ENCODE results near the gene OR10A3. TPM values are rescaled to one million over a fixed set of nuclear protein-coding genes. Genes with fewer than 3 reads are reported as not detected.
A peak's percentile ranks its signal among the peaks of the same experiment; 100 is the strongest.

Gene OR10A3
- polyA plus RNA-seq, 1 donor from 2014 or later, result not detected

GRCh38 chr11:7892059-7892699 lies 49.3 kb downstream of the OR10A3 start:
- TF ChIP-seq REST (IDR thresholded peaks at IDR 0.05; ENCODE audit: borderline replicate concordance) (no peak), TAF1 (IDR thresholded peaks at IDR 0.05; ENCODE audit: low read depth) (no peak), CTCF (IDR thresholded peaks at IDR 0.05; ENCODE audit: poor library complexity, severe bottlenecking) (no peak), EZH2 (IDR thresholded peaks at IDR 0.05; ENCODE audit: borderline replicate concordance, insufficient read depth, low read length, poor library complexity, severe bottlenecking) (no peak), SMC3 (conservative IDR thresholded peaks at IDR 0.05; ENCODE audit: poor library complexity) (no peak), POLR2AphosphoS5 (IDR thresholded peaks at IDR 0.05) (no peak), EP300 (conservative IDR thresholded peaks at IDR 0.05; ENCODE audit: poor library complexity, severe bottlenecking) (no peak), MXI1 (conservative IDR thresholded peaks at IDR 0.05; ENCODE audit: poor library complexity, severe bottlenecking) (no peak), RAD21 (conservative IDR thresholded peaks at IDR 0.05) (no peak)
- no peak overlapping the region for H3K4me2 ChIP-seq (ENCODE audit: low read length)
- H3K27ac ChIP-seq (ENCODE audit: low read length), result no peak overlapping the region
- H3K27me3 ChIP-seq (ENCODE audit: insufficient read depth, low read depth, low read length), result no peaks in the 10 kb centered on the region
- H3K79me2 ChIP-seq (replicated peaks; ENCODE audit: insufficient read depth, low read length), result no peaks in the 10 kb centered on the region
- no peak overlapping the region for H2AFZ ChIP-seq (ENCODE audit: low read depth, low read length)
- H3K9ac ChIP-seq (ENCODE audit: low read length), result no peak overlapping the region
- H4K20me1 ChIP-seq (ENCODE audit: insufficient read depth), result no peaks in the 10 kb centered on the region
- H3F3A ChIP-seq (ENCODE audit: insufficient read depth, low read length, poor library complexity, severe bottlenecking), result no peaks in the 10 kb centered on the region
- H3K9me3 ChIP-seq (ENCODE audit: low read length), result no peaks in the 10 kb centered on the region
- H3K36me3 ChIP-seq (ENCODE audit: insufficient read depth, low read length), result no peaks in the 10 kb centered on the region
- no peaks in the 10 kb centered on the region for H3K9me2 ChIP-seq (ENCODE audit: insufficient read depth, low read length)
- H3K4me3 ChIP-seq (ENCODE audit: low read length), result no peak overlapping the region

- Histone ChIP-seq H3K9me2 (ENCODE audit: insufficient read depth, low read length) (no peaks in the 10 kb centered on the region), H3K4me3 (ENCODE audit: low read length) (peak overlapping the region; percentile 40), H3K9me3 (ENCODE audit: low read length) (no peaks in the 10 kb centered on the region), H4K20me1 (ENCODE audit: insufficient read depth) (no peaks in the 10 kb centered on the region), H2AFZ (ENCODE audit: low read depth, low read length) (no peak overlapping the region), H3K27me3 (ENCODE audit: insufficient read depth, low read depth, low read length) (no peaks in the 10 kb centered on the region), H3K4me2 (ENCODE audit: low read length) (peak overlapping the region; percentile 2), H3K36me3 (ENCODE audit: insufficient read depth, low read length) (no peaks in the 10 kb centered on the region), H3K9ac (ENCODE audit: low read length) (peak overlapping the region; percentile 45), H3K79me2 (replicated peaks; ENCODE audit: insufficient read depth, low read length) (no peaks in the 10 kb centered on the region), H3K27ac (ENCODE audit: low read length) (peak overlapping the region; percentile 62), H3F3A (ENCODE audit: insufficient read depth, low read length, poor library complexity, severe bottlenecking) (no peaks in the 10 kb centered on the region)
- no peak for TF ChIP-seq EP300 (conservative IDR thresholded peaks at IDR 0.05; ENCODE audit: poor library complexity, severe bottlenecking)
- TF ChIP-seq CTCF (IDR thresholded peaks at IDR 0.05; ENCODE audit: poor library complexity, severe bottlenecking), result no peak
- TF ChIP-seq SMC3 (conservative IDR thresholded peaks at IDR 0.05; ENCODE audit: poor library complexity), result no peak
- TF ChIP-seq TAF1 (IDR thresholded peaks at IDR 0.05; ENCODE audit: low read depth), result no peak
- no peak for TF ChIP-seq MXI1 (conservative IDR thresholded peaks at IDR 0.05; ENCODE audit: poor library complexity, severe bottlenecking)
- no peak for TF ChIP-seq EZH2 (IDR thresholded peaks at IDR 0.05; ENCODE audit: borderline replicate concordance, insufficient read depth, low read length, poor library complexity, severe bottlenecking)
- no peak for TF ChIP-seq POLR2AphosphoS5 (IDR thresholded peaks at IDR 0.05)
- no peak for TF ChIP-seq REST (IDR thresholded peaks at IDR 0.05; ENCODE audit: borderline replicate concordance)
- no peak for TF ChIP-seq RAD21 (conservative IDR thresholded peaks at IDR 0.05)
These were observed 50.9 kb downstream of the OR10A3 start for GRCh38 chr11:7890417-7891172.

Data from neural cell (in vitro differentiated cells).